ENCODE measurements around the gene PSMC3. TPM values are rescaled to one million over a fixed set of nuclear protein-coding genes. Genes with fewer than 3 reads are reported as not detected.

Gene PSMC3
- total and polyA plus RNA-seq, 5 donors from 2014 or later, result 58.9 to 153 (median 109) TPM

GRCh38 chr11:47374720-47375019, 51.6 kb downstream of the PSMC3 start:
- no peaks in the 10 kb centered on the region for H3K27me3 ChIP-seq (ENCODE audit: control insufficient read depth, insufficient read depth, low read length)
- H3K27ac ChIP-seq (ENCODE audit: insufficient read depth, low read length, poor library complexity, severe bottlenecking), result no peak overlapping the region
- Mint-ChIP-seq H3K4me1 (peaks cover 0 to 10% (median 0%) of the 10 kb centered on the region in 4 donors), H3K4me3 (no peak overlapping the region), H3K36me3 (no peaks in the 10 kb centered on the region), H3K27ac (peak overlapping the region in 1 of 3 donors; percentile 42), H3K9me3 (no peaks in the 10 kb centered on the region), H3K27me3 (peaks cover 4% of the 10 kb centered on the region)
- ATAC-seq (ENCODE audit: low read depth in 2 of 2), result no peak
- no peaks in the 10 kb centered on the region for H3K36me3 ChIP-seq (ENCODE audit: control insufficient read depth, insufficient read depth, low read length)
- H3K4me3 ChIP-seq (ENCODE audit: low read depth, low read length), result no peak overlapping the region
- H3K9me3 ChIP-seq (ENCODE audit: control insufficient read depth in 2 of 2, low read length in 2 of 2), result no peaks in the 10 kb centered on the region
- peaks cover 6% of the 10 kb centered on the region for H3K4me1 ChIP-seq (ENCODE audit: control insufficient read depth, insufficient read depth, low read length, poor library complexity, severe bottlenecking)
- DNase-seq, result no peak

- no peaks in the 10 kb centered on the region for H3K36me3 ChIP-seq (ENCODE audit: control insufficient read depth, insufficient read depth, low read length)
- H3K27me3 Mint-ChIP-seq, result peaks cover 8% of the 10 kb centered on the region
- no peak overlapping the region for H3K4me3 ChIP-seq (ENCODE audit: low read depth, low read length)
- DNase-seq, result peak; percentile 73 to 81 (median 79)
- peaks cover 0 to 11% (median 0%) of the 10 kb centered on the region in 4 donors for H3K4me1 Mint-ChIP-seq
- peak; percentile 72 to 84 for ATAC-seq (ENCODE audit: low read depth in 2 of 2)
- H3K36me3 Mint-ChIP-seq, result no peaks in the 10 kb centered on the region
- peak overlapping the region in 2 of 3 donors; percentile 20 to 55 for H3K27ac Mint-ChIP-seq
- no peaks in the 10 kb centered on the region for H3K9me3 ChIP-seq (ENCODE audit: control insufficient read depth in 2 of 2, low read length in 2 of 2)
- H3K27me3 ChIP-seq (ENCODE audit: control insufficient read depth, insufficient read depth, low read length), result no peaks in the 10 kb centered on the region
- no peaks in the 10 kb centered on the region for H3K9me3 Mint-ChIP-seq
- no peak overlapping the region for H3K27ac ChIP-seq (ENCODE audit: insufficient read depth, low read length, poor library complexity, severe bottlenecking)
- H3K4me1 ChIP-seq (ENCODE audit: control insufficient read depth, insufficient read depth, low read length, poor library complexity, severe bottlenecking), result peaks cover 6% of the 10 kb centered on the region
- H3K4me3 Mint-ChIP-seq, result no peak overlapping the region
Observed at GRCh38 chr11:47373876-47374719, 52.1 kb downstream of the PSMC3 start.

GRCh38 chr11:47372422-47372821, 53.8 kb downstream of the PSMC3 start:
- peaks cover 14% of the 10 kb centered on the region for H3K27me3 Mint-ChIP-seq
- Histone ChIP-seq H3K9me3 (ENCODE audit: control insufficient read depth in 2 of 2, low read length in 2 of 2) (no peaks in the 10 kb centered on the region), H3K4me1 (ENCODE audit: control insufficient read depth, insufficient read depth, low read length, poor library complexity, severe bottlenecking) (peaks cover 6% of the 10 kb centered on the region), H3K36me3 (ENCODE audit: control insufficient read depth, insufficient read depth, low read length) (no peaks in the 10 kb centered on the region), H3K27ac (ENCODE audit: insufficient read depth, low read length, poor library complexity, severe bottlenecking) (no peak overlapping the region), H3K27me3 (ENCODE audit: control insufficient read depth, insufficient read depth, low read length) (no peaks in the 10 kb centered on the region), H3K4me3 (ENCODE audit: low read depth, low read length) (no peak overlapping the region)
- H3K4me3 Mint-ChIP-seq, result no peak overlapping the region
- H3K27ac Mint-ChIP-seq, result no peak overlapping the region
- H3K9me3 Mint-ChIP-seq, result no peaks in the 10 kb centered on the region
- no peaks in the 10 kb centered on the region for H3K36me3 Mint-ChIP-seq
- ATAC-seq (ENCODE audit: low read depth in 2 of 2) (no peak), DNase-seq (no peak)
- H3K4me1 Mint-ChIP-seq, result peaks cover 0 to 8% (median 0%) of the 10 kb centered on the region in 4 donors

- H3K4me1 ChIP-seq (ENCODE audit: control insufficient read depth, insufficient read depth, low read length, poor library complexity, severe bottlenecking), result peaks cover 6% of the 10 kb centered on the region
- H3K27me3 ChIP-seq (ENCODE audit: control insufficient read depth, insufficient read depth, low read length), result no peaks in the 10 kb centered on the region
- H3K27me3 Mint-ChIP-seq, result peaks cover 14% of the 10 kb centered on the region
- DNase-seq (no peak), ATAC-seq (ENCODE audit: low read depth in 2 of 2) (no peak)
- H3K4me3 Mint-ChIP-seq, result no peak overlapping the region
- no peak overlapping the region for H3K4me3 ChIP-seq (ENCODE audit: low read depth, low read length)
- no peak overlapping the region for H3K27ac ChIP-seq (ENCODE audit: insufficient read depth, low read length, poor library complexity, severe bottlenecking)
- H3K36me3 Mint-ChIP-seq, result no peaks in the 10 kb centered on the region
- no peaks in the 10 kb centered on the region for H3K9me3 Mint-ChIP-seq
- H3K9me3 ChIP-seq (ENCODE audit: control insufficient read depth in 2 of 2, low read length in 2 of 2), result no peaks in the 10 kb centered on the region
- peak overlapping the region in 1 of 3 donors; percentile 53 for H3K27ac Mint-ChIP-seq
- H3K36me3 ChIP-seq (ENCODE audit: control insufficient read depth, insufficient read depth, low read length), result no peaks in the 10 kb centered on the region
- H3K4me1 Mint-ChIP-seq, result peaks cover 0 to 8% (median 1%) of the 10 kb centered on the region in 4 donors
Observed at GRCh38 chr11:47369676-47370075, 56.6 kb downstream of the PSMC3 start.

Other genes starting within 250 kb of the PSMC3 start
- gene ARFGAP2, start 249.6 kb downstream of the PSMC3 start, total RNA-seq, result 169 TPM
- gene ARFGAP2, start 249.6 kb downstream of the PSMC3 start, polyA plus RNA-seq, result 100 to 1,000 TPM; 102 to 113 (median 109) TPM
- not detected for gene PACSIN3, start 240.0 kb downstream of the PSMC3 start, total RNA-seq
- under 1 TPM in 1 of 4 donors, not detected in 3; 0.85 TPM for gene PACSIN3, start 240.0 kb downstream of the PSMC3 start, polyA plus RNA-seq
- 81.7 TPM for gene DDB2, start 211.5 kb downstream of the PSMC3 start, total RNA-seq
- gene DDB2, start 211.5 kb downstream of the PSMC3 start, polyA plus RNA-seq, result 10 to 100 TPM; 55.3 to 93.9 (median 60.0) TPM
- 19.0 TPM for gene ACP2, start 177.6 kb downstream of the PSMC3 start, total RNA-seq
- 10 to 100 TPM; 16.3 to 27.7 (median 17.2) TPM for gene ACP2, start 177.6 kb downstream of the PSMC3 start, polyA plus RNA-seq
- gene NR1H3, start 168.4 kb downstream of the PSMC3 start, total RNA-seq, result 5.7 TPM
- gene NR1H3, start 168.4 kb downstream of the PSMC3 start, polyA plus RNA-seq, result 10 to 100 TPM in 1 of 4 donors, 1 to 10 TPM in 3; 6.1 to 13.0 (median 9.3) TPM
- 179 TPM for gene MADD, start 156.3 kb downstream of the PSMC3 start, total RNA-seq
- 10 to 100 TPM; 17.8 to 29.2 (median 23.1) TPM for gene MADD, start 156.3 kb downstream of the PSMC3 start, polyA plus RNA-seq
- not detected for gene MYBPC3, start 73.7 kb downstream of the PSMC3 start, total RNA-seq
- gene MYBPC3, start 73.7 kb downstream of the PSMC3 start, polyA plus RNA-seq, result not detected
- 0.57 TPM for gene SPI1, start 47.9 kb downstream of the PSMC3 start, total RNA-seq
- gene SPI1, start 47.9 kb downstream of the PSMC3 start, polyA plus RNA-seq, result under 1 TPM in 2 of 4 donors, not detected in 2; 0.13 to 0.41 TPM
- gene SLC39A13, start 17.8 kb downstream of the PSMC3 start, total RNA-seq, result 30.4 TPM
- gene SLC39A13, start 17.8 kb downstream of the PSMC3 start, polyA plus RNA-seq, result 10 to 100 TPM; 21.9 to 32.8 (median 23.3) TPM
- gene RAPSN, start 22.7 kb upstream of the PSMC3 start, total RNA-seq, result 1.7 TPM
- not detected for gene RAPSN, start 22.7 kb upstream of the PSMC3 start, polyA plus RNA-seq
- gene CELF1, start 126.7 kb upstream of the PSMC3 start, total RNA-seq, result 124 TPM
- gene CELF1, start 126.7 kb upstream of the PSMC3 start, polyA plus RNA-seq, result 10 to 100 TPM; 30.8 to 61.2 (median 47.9) TPM
- 19.5 TPM for gene PTPMT1, start 139.2 kb upstream of the PSMC3 start, total RNA-seq
- 10 to 100 TPM; 50.7 to 86.1 (median 76.1) TPM for gene PTPMT1, start 139.2 kb upstream of the PSMC3 start, polyA plus RNA-seq
- 23.7 TPM for gene KBTBD4, start 152.5 kb upstream of the PSMC3 start, total RNA-seq
- 10 to 100 TPM; 48.7 to 54.4 (median 50.9) TPM for gene KBTBD4, start 152.5 kb upstream of the PSMC3 start, polyA plus RNA-seq
- 70.6 TPM for gene NDUFS3, start 152.6 kb upstream of the PSMC3 start, total RNA-seq
- 100 to 1,000 TPM; 112 to 129 (median 121) TPM for gene NDUFS3, start 152.6 kb upstream of the PSMC3 start, polyA plus RNA-seq
- gene FAM180B, start 160.2 kb upstream of the PSMC3 start, total RNA-seq, result 0.27 TPM
- gene FAM180B, start 160.2 kb upstream of the PSMC3 start, polyA plus RNA-seq, result not detected
- 1.3 TPM for gene C1QTNF4, start 168.0 kb upstream of the PSMC3 start, total RNA-seq
- under 1 TPM in 1 of 4 donors, not detected in 3; 0.16 TPM for gene C1QTNF4, start 168.0 kb upstream of the PSMC3 start, polyA plus RNA-seq
- gene MTCH2, start 216.1 kb upstream of the PSMC3 start, total RNA-seq, result 21.5 TPM
- gene MTCH2, start 216.1 kb upstream of the PSMC3 start, polyA plus RNA-seq, result 10 to 100 TPM; 50.2 to 95.9 (median 65.8) TPM